Astrocyte of the spinal cord (primary cell): Measurements from ENCODE around the gene SALL1.
A peak's percentile ranks its signal among the peaks of the same experiment; 100 is the strongest.

Experiments used
- DNase-seq: peaks from one replicate; pipeline ENCODE4 v3.0.0; 2011; ENCODE audit warnings: low read depth, low spot score
- H3K4me3 ChIP-seq: 2 replicates; pipeline ENCODE4 v1.5.1; 2011; ENCODE audit warnings: low read depth, mild to moderate bottlenecking, low read length, moderate library complexity
- CTCF ChIP-seq: IDR thresholded peaks from 2 replicates; pipeline ENCODE4 v1.5.1; 2012; ENCODE audit warnings: low read depth, mild to moderate bottlenecking, low read length, inconsistent platforms
- in situ Hi-C: cut with HindIII; loops from 2 replicates; pipeline ENCODE4 v1.10.0; 2017; ENCODE audit warnings: low sequenced_read_pairs

Gene SALL1

GRCh38 chr16:51139568-51139967 lies 11.5 kb downstream of the SALL1 start:
- no peak overlapping the region for H3K4me3 ChIP-seq
- in situ Hi-C loops, result loop anchor here (25.0 kb wide), 1 partner anchor 623 kb away; no protein-coding TSS in a partner anchor
- TF ChIP-seq CTCF, result no peak
- DNase-seq, result no peak

DNA sequence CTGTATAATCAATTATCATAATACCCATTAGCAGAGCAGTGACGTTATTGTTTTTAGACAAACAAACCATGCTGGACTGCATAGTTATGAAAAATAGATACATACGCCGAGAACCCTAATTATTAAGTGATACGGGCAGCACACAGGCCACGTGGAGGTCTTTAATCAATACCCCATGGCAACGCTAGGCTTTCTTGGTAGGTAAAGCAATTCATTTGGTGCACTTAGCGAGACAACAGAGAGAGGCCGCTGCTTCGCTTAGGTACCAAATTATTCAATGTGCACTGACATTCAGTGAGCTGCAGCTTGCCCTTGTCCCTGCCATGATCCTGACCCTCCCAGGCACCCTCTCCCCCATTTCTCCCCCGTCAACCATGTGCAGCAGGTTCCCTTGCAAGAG lies 12.9 kb downstream of the SALL1 start:
- TF ChIP-seq CTCF, result no peak
- in situ Hi-C loops, result loop anchor here (25.0 kb wide), 1 partner anchor 624 kb away; no protein-coding TSS in a partner anchor
- no peak overlapping the region for H3K4me3 ChIP-seq
- DNase-seq, result no peak

DNA sequence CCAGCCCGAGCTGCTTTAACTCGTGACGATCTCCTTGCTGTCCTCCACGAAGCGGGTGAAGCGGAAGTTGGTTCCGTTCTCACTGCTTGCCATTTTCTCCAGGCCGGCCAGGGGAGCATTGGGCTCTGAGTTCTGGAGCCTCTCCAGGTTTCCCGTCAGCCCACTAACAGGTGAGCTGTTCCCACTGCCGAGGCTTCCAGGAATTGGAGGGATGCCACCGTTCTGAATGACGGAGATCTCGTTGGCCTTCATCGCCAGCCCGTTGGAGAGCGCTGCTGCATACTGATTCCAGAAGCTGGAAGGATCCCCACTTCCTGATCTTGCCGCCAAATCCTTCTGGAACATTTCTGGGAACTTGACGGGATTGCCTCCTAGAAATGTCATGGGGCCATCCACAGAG lies 14.0 kb downstream of the SALL1 start:
- in situ Hi-C loops, result loop anchor here (25.0 kb wide), 1 partner anchor 625 kb away; no protein-coding TSS in a partner anchor
- peak; percentile 47 for DNase-seq
- no peak overlapping the region for H3K4me3 ChIP-seq
- TF ChIP-seq CTCF, result no peak

- in situ Hi-C loops, result loop anchor here (25.0 kb wide), 1 partner anchor 627 kb away; no protein-coding TSS in a partner anchor
- no peak for TF ChIP-seq CTCF
- no peak overlapping the region for H3K4me3 ChIP-seq
- no peak for DNase-seq
These were observed 16.2 kb downstream of the SALL1 start for GRCh38 chr16:51134876-51135275.

GRCh38 chr16:51134269-51134812 lies 16.7 kb downstream of the SALL1 start:
- no peak for TF ChIP-seq CTCF
- no peak for DNase-seq
- H3K4me3 ChIP-seq, result no peak overlapping the region
- in situ Hi-C loops, result loop anchor here (25.0 kb wide), 1 partner anchor 628 kb away; no protein-coding TSS in a partner anchor

GRCh38 chr16:51133688-51134087 lies 17.4 kb downstream of the SALL1 start:
- in situ Hi-C loops, result loop anchor here (25.0 kb wide), 1 partner anchor 629 kb away; no protein-coding TSS in a partner anchor
- DNase-seq, result no peak
- no peak for TF ChIP-seq CTCF
- H3K4me3 ChIP-seq, result no peak overlapping the region
